A204.1 (cell line): ENCODE data around the gene COL23A1.
"Not testable (repeated sequence)": the region's sequence is repeated elsewhere in the genome, so short reads cannot be mapped to it uniquely, and the experiment has no call there.

Source experiments
- FAIRE-seq: peaks from 2 replicates; lab custom pipeline; 2012; peaks lifted over from hg19 to GRCh38; lab: Jason Lieb, UNC

Gene COL23A1

DNA sequence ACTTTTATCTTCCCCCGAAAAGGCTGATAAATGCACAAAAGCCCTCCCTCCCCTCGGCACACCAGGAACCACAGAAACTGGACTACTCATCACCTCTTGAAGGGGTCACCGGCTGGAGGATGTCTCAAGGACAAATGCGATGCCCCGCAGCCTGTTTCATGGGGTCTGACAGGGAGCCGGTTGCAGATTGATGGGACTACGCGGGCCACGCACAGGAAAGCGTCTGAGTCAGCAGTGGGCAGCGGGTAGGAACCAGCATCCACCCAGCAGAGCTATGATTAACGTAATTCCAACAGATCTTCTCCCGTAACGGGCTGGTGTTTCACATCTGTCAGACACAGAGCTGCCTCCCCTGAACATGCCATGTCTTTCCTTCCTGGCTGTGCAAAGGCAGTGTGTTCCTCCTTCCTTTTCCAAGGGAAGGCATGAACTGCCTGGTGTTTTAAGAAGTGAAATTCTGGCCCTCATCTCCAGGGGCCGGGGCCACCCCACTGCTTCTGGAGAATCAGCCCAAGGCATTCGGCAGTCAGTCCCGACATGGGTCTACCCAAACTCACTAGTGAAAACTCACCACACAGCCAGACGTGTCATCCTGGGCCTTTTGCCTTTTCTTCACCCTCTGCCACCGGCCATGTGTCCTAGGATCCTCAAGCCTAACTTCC lies 213.1 kb downstream of the COL23A1 start:
- no peak for FAIRE-seq

DNA sequence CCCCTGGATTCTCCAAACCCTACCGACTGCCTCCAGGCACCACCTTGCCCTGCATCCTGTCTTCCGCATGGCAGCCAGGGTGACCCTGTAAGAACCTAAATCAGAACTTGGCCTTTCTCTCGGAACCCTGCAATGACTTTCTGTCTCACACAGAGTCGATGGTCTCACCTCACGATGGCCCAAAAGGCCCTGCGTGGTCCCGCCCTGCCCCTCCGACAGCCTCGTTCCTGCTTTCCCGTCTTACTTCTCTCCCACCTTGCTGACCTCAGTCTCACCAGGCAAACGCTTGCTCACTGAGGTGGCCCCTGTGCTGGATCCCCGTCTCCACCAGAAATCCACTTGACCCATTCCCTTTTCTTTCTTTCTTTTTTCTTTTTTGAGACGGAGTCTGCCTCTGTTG lies 214.8 kb downstream of the COL23A1 start:
- no peak for FAIRE-seq

DNA sequence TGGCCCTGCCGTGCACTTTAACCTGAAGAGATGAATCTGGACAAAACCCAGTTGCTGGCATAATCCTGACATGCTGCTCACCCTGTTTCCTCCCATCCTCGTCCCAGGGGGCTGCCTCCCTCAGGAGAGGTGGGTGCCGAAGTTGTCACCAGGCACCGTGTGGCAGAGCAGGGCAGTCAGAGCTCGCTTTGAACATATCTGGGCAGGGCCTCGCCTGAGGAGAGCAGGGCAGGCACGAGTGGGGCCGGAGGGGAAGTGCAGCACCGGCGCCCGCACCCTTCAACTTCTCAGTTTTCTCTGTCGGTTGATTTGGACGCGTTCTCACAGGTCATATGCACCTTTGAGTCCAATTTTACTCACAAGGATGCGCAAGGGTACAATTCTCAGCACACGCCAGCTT lies 216.5 kb downstream of the COL23A1 start:
- FAIRE-seq: no peak

DNA sequence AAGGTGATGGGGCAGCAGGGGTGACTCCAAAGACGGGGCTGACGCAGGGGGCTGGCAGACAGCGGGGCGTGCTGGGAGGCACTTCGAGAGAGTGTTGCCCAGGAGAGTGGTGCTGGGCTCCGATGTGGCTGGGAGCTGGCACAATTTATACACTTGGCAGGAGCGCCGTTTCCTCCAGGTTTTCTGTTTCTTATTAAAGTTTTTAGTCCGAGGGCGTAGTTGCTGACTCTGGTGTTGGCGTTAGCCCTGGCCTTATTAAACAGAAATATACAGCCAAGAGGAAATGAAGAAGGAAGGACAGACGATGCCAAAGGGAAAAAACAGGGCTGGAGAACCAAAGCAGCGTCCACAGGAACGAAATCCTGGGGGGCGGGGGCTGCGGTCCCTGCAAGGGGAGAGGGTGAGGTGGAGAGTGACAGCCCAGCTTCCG lies 218.0 kb downstream of the COL23A1 start:
- FAIRE-seq: no peak

DNA sequence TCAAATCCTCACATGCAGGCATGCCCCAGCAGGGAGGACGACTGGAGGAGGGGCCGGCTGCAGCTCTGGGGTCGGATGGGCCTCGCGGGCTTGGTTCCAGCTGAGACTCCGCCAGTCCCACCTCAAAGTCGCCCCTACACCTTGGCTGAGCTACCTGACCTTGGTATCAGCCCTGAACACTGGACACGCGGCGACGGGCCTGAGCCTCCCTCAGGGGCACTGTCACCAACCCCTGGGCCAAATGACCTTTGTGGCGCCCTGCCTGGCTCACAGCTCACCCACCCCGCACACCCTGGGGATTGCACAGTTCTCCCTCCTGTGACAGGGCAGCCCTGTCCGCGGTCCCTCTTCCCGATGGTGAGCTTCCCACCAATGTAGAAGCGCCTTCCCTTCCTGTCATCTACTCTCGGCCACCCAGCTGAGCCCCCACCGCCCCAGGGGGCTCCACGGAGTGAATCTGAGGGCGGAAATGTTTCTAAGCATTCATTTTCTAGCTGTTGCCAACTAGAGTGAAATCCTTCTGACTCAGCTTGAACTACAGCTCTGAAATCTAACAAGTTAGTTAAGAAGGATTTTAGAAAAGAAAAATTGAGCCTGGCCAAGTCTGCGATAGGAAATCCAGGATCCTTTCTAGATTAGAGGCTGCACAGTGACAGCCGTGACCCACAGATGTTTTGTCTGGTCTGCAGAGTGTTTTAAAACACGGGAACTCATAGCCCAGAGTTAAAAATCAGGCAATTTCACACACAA lies 218.7 kb downstream of the COL23A1 start:
- no peak for FAIRE-seq

DNA sequence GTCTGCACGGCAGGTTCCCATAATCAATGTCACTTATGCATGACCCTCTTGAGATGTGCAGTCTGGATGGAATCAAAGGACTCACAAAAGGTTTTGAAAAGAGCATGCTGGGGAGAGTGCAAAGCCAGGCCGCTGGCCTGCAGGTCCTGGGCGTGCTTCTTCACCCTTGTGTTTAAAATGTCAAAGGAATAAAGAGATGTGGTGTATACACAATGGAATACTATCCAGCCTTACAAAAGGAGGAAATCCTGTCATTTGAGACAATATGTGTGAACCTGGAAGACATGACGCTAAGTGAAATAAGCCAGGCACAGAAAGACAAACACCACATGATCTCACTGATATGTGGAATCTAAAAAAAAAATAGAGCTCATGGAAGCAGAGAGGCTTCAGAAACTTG lies 220.1 kb downstream of the COL23A1 start:
- FAIRE-seq: no peak

DNA sequence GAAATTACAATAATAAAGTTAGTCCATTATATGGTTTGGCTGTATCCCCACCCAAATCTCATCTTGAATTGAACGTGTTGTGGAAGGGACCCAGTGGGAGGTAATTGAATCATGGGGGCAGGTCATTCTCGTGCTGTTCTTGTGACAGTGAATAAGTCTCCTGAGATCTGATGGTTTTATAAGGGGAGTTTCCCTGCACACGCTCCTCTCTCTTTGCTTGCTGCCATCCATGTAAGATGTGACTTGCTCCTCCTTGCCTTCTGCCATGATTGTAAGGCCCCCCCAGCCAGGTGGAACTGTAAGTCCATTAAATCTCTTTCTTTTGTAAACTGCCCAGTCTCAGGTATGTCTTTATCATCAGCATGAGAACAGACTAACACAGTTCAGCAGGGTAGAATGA lies 220.7 kb downstream of the COL23A1 start:
- FAIRE-seq: not testable (repeated sequence)

DNA sequence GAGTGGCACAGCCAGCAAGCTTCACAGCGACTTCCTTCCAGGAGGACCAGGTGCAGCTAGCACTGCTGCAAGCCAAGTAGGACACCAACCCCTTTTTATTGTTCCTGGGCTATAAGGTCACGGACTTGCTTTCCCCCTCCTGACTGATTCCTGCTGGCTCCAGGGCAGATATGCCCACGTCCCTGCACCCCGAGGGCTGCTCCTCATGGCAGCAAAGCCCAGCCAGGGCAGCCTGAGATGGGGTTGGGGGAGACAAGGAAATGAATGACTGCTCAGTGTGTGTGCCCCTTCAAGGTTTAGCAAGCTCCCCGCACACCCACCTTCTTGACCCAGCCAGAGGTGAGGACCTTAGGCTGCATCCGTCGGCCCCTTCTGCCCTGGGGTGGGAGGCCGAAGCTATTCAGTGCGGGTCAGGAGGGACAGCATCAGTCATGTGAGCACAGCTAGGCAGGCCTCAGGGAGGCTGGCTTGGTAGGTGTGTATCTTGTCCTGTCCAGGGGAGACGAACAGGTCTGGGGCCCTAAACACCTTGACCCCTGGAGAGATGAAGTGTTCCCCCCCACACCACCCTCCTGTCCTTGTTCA lies 221.4 kb downstream of the COL23A1 start:
- FAIRE-seq: no peak

DNA sequence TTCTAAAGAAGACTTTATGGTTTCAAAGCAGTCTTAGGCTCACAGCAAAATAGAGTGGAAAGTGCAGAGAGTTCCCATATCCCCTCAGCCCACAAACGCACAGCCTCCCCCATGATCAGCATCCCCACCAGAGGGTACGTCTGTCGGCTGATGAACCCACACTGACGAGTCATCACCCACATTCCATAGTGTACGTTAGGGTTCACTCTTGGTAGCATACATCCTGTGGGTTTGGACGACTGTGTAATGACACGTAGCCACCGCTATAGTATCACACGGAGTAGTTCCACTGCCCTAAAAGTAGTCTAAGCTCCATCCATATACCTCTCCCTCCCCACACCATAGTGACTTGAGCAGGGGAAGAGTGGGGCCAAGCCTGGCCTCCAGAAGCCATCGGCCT lies 221.9 kb downstream of the COL23A1 start:
- no peak for FAIRE-seq

DNA sequence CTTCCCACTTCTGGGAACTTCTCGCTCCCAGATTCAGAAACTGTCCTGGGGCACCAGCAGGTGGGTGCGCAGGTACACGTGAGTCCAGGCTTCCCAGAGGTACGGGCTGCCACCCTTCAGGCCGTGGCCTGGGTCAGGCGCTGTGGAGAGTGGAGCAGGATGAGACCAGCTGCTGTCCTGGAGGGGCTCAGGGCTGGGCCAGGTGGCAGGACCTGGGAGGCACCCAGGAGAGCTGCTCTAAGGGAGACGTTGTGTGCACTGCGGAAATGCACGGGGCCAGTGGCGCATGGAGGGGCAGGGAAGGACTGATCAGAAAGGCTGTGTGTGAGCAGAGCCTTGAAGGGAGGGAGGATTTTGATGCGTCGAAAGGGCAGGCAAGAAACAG lies 222.5 kb downstream of the COL23A1 start:
- no peak for FAIRE-seq

DNA sequence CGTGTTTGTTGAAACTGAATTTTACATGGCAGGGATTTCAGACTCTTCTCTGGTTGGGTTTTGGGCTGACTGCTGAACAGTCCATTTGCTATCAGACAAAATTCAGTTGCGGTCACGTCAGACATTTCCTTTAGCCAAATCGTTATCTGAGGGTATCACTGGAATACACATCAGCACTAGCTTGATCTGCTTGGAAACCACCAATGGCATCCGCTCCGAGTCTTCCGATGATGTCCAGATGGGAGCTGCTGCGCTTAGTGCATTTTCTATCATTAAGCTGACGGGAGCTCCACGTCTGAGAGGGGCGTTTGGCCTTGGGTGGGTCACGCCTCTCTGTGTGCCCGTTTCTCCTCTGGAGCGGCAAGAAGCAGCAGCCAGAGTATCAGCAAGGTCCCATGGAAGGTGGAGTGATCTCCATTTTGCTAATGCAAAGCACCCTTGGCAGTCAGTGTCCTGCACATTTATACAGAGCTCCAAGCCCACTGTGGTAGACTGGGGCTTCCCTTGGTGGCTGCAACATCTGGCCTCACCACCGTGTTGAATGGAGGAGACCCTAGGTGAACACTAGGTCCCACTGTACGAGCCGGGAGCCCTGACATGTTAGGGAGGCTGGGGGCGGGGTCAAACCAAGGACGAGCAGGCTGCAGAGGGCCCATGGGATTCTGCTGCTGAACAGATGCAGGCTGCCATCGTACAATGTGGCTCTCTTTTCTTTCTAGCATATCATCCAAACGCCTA lies 223.0 kb downstream of the COL23A1 start:
- FAIRE-seq: no peak

DNA sequence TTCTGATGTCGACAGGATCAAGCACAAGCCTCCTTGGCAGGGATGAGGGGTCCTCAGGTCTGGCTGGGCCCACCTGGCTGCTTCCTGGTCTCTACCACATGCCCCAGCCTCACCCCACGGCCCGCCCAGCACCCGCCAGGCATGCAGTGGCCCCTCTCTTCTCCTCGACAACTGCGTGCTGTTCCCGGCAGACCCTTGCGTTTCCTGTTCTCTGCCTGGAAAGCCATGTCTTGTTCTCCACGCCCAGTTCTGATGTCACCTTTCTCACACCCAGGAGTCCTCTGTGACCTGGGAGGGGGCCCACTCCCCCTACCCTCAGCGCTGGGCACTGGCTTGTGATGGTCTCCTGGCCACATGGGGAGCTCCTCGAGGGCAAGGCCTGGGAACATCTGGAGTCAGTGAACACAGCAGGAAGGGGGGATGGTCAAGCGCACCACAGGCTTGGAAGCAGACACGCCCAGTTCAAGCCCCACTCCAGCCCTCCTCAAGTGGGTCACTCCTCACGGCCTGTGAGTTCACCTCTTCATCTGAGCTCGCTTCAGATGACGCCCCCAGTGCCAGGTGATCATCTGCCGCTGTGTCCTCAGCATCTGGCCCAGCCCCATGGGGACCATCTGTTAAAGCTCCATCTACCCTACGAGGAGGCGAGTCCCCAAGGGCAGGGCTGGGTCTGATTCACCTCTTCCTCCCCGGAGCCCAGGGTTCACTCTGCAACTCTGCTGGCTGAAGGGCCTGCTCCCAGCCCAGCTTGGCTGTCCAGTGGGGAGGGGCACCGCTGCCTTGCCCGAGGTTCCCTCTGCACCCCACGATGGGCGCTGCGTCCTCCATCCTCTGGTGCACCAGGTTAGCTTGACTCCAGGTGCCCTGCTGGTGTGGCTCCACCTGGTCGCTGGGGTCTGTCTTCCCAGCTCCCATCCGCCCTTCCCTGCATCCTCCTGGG lies 224.4 kb downstream of the COL23A1 start:
- FAIRE-seq: no peak

DNA sequence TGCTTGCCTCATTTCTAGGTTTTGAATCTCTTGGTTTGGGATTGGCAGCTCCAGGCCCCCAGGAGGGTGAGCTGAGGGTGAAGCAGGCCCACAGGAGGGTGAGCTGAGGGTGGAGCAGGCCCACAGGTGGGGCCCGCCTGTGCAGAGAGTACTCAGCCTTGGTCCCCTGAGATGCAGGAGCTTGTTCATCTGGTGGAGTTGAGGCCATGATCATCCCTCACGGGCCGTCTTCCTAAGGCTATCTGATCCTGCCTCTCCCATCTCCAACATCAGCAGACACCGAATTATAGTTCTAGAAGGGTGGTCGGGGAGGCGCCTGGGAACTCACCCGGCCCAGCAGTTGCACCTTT lies 225.9 kb downstream of the COL23A1 start:
- FAIRE-seq: no peak

DNA sequence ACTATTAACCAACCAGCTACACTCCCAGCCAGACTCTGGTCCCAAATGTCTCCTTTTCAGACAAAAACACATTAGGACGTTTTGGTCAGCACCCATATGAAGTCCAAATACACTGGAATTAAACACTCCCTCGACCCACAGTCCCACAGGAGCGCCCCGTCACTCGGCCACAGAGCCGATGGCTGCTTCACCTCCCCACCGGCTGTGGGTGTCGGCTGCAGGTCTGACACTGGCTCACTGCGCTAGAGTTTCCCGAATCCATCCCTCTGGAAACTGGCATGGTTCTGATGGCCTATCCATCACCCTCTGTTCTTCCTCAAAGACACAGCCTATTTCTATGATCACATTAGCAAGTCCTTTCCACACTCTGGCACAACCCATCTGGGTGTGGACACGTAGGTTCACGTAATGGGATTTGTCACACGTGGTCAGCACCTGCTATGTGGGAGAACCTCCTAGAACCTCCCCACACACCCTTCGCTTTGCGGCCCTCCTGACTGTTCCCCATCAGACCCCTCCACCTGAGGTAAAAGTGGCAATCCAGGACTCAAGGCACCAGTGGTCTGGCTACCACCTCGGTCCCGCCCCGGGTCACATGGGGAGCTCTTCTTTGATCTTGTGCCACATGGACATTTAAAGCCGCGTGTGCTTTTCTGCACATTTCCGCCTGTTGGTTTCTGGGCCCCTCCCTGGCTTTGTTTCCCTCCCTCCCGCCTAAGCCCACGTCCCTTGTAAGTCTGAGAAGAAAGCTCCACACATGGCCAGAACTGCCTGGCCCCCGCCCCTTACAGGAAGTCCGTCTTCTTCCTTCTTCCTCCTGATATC lies 226.5 kb downstream of the COL23A1 start:
- no peak for FAIRE-seq

DNA sequence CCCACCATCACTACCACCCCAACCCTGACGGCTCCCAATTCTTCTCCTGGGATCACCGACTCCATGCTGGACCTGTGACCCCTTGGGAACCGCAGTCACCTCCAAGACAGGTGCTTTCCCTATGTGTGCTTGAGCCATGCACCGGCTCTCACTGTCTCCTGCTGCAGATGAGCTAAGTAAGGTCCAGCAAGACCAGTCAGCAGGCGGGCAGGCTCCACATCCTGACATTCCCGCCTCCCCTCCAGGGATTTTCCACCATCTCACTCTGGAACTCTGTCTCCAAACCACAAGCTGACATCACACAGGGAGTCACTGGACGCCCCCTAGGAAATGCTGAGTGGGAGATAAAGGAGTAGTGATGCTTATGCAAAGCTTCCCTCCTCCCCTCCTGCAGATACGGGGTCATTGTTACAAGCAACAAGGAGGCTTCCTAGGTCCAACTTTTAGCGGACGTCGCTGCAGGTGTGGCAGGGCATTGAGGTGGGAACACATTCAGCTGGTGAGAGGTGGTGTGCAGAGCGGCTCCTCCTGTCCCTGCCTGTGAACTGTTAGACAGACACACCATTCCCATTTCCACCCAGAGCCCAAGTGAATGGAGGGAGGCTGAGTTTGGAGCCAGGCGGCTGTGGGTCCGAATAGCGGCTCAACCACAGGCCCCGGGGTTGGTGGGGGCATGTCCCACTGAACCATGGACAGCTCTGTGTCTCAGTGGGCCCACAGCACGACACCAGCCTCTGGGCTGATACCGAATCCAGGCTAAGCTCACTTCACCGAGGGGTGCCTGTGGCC lies 228.3 kb downstream of the COL23A1 start:
- no peak for FAIRE-seq

DNA sequence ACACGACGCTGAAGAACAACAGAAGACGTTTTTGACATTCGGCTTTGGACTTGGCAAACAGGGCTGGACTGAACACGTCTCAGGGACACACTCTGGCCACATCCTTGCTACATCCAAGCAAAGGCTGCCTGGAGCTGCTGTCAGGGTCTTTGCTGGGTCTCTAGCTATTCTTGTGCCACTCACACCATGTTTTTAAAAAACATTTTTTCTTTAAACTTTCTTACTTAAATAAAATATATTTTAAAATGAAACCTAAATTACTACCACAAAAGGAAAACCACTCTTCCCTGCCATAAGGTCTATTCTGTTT lies 229.3 kb downstream of the COL23A1 start:
- FAIRE-seq: no peak

DNA sequence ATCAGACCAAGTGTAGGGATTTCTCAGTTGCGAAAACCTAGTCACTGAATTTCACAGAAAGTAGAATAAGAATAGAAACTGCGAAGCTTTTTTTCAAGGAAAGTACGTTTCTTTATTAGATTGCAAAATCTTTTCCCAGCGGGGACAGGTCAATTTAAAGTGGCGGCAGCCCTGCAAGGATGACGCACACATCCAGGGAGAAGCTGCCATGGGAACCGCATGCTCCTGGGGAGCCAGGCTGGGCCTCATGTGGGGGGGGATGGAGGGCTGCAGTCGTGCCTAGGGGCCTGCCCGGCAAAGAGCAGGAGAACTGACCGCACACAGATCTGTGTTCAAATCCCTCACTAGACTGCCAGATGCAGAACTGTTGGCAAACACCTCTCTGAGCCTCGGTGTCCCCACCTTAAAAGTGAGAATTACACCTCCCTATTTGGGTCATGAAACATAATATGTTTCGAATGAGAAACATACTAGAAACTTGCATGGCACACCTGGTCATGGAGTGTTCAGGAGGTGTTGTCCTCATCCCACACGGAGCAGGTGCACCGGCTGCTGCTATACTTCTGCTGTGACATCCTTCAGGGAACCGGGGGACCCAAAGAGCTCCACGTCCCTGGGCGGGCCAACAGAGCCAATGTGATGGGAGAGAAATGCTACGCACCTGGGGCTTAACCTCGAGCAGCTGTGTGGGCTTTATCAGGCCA lies 229.8 kb downstream of the COL23A1 start:
- no peak for FAIRE-seq

DNA sequence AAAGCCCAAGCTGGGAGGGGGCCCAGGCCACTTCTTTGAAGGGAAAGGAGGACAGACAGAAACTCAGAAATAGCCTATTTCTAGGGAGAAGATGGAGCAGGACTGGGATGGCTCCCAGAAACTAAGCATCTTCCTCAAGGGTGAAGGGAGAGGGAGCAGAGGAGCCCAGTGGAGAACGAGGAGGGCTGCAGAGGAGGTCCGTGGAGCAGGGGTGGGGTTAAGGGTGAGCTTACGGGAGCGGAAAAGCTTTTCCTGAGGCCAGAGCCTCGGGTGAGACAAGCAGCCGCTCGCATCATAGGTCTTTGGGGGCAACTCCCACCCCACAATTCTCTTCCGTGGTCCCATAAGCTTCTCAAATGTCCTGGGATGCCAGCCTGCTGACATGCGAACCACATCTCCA lies 230.5 kb downstream of the COL23A1 start:
- no peak for FAIRE-seq

DNA sequence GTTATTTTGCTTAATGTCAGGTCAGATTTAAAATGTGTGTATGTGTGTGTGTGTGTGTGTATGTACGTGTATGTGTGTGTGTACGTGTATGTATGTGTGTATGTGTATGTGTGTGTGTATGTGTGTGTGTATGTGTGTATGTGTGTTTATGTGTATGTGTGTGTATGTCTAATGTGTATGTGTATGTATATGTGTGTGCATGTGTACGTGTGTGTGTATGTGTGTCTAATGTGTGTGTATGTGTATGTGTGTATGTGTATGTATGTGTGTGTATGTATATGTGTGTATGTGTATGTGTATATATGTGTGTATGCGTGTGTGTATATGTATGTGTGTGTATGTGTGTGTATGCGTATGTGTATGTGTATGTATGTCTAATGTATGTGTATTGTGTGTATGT lies 232.5 kb downstream of the COL23A1 start:
- no peak for FAIRE-seq

DNA sequence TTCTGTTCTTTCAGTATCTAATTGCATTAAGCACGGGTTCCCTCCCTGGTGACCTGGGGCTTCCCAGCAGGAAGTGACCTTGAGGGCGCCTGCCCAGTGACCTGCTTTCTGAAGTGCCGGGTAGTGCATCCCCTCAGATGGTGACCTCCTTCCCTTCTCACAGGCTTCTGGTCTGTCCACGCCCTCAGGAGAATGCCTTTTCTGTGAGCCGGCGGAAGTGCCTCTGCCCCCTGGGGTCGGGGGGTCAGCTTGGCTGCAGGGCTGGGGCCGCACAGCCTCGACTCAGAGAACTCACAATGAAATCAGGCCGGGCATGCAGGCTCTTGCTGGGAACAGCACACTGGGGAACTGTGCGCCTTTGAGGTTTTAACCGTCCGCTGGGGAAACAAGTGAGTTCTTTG lies 233.1 kb downstream of the COL23A1 start:
- no peak for FAIRE-seq
